Panc1 (cell line): Measurements from ENCODE around the gene TMEM254.
"Not testable (repeated sequence)": the region's sequence is repeated elsewhere in the genome, so short reads cannot be mapped to it uniquely, and the experiment has no call there.

Experiments used
- POLR2AphosphoS5 ChIP-seq: IDR thresholded peaks from 2 replicates; pipeline ENCODE4 v1.6.1; 2012; ENCODE audit warnings: mild to moderate bottlenecking, low read depth, low read length, moderate library complexity
- TF ChIP-seq, protein P1 (sequence below): fragments of 450-650 bp; IDR thresholded peaks from 2 replicates; pipeline ENCODE4 v1.5.1; 2017; ENCODE audit warnings: mild to moderate bottlenecking

DNA sequence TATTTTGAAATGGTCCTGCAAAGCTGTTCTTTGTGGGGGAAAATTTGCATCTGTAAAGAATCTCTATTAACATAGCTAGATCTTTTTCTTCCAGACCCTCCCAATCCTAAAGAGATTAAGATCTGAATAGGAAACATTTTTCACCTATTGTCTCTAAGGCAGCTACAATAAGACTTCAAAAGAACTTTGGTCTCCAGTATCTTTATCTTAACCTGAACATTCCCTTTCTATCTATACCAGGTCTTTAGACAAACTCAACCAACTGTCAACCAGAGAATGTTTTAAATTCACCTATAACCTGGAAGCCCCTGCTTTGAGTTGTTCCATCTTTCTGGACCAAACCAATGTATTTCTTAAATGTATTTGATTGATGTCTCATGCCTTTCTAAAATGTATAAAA is 10.6 kb upstream of the TMEM254 start:
- TF ChIP-seq, protein P1, sequence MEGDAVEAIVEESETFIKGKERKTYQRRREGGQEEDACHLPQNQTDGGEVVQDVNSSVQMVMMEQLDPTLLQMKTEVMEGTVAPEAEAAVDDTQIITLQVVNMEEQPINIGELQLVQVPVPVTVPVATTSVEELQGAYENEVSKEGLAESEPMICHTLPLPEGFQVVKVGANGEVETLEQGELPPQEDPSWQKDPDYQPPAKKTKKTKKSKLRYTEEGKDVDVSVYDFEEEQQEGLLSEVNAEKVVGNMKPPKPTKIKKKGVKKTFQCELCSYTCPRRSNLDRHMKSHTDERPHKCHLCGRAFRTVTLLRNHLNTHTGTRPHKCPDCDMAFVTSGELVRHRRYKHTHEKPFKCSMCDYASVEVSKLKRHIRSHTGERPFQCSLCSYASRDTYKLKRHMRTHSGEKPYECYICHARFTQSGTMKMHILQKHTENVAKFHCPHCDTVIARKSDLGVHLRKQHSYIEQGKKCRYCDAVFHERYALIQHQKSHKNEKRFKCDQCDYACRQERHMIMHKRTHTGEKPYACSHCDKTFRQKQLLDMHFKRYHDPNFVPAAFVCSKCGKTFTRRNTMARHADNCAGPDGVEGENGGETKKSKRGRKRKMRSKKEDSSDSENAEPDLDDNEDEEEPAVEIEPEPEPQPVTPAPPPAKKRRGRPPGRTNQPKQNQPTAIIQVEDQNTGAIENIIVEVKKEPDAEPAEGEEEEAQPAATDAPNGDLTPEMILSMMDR, result not testable (repeated sequence)
- TF ChIP-seq POLR2AphosphoS5, result not testable (repeated sequence)
